Adipose tissue (tissue), 3 donors: ENCODE data around the gene UTS2R. TPM values are rescaled to one million over a fixed set of nuclear protein-coding genes. Genes with fewer than 3 reads are reported as not detected.
"Not testable (repeated sequence)": the region's sequence is repeated elsewhere in the genome, so short reads cannot be mapped to it uniquely, and the experiment has no call there.

ENCODE experiments used
- H3K27ac ChIP-seq: one replicate; pipeline ENCODE4 v1.5.1; 2013; ENCODE audit warnings: low read depth, low read length
- WGBS, 3 donors: extraction: QIAGEN DNeasy Blood & Tissue Kit; methylation state at CpG; one replicate each; pipeline ENCODE4 v1.1.7; 2013; 5-methylcytosine and 5-hydroxymethylcytosine counted together
- polyA plus RNA-seq, 3 donors: library from polyadenylated mRNA; stranded (reverse); fragments of 200-250 nt; gene quantifications; one replicate each; pipeline ENCODE4 v1.2.3, GENCODE V29; 2013
- donor health status: healthy with polysubstance abuse.
- donor health status: Bipolar disorder and iron deficiency.
- donor health status: healthy.

The UTS2R gene
- polyA plus RNA-seq, 3 donors, result 0.32 TPM; not detected in 2

DNA sequence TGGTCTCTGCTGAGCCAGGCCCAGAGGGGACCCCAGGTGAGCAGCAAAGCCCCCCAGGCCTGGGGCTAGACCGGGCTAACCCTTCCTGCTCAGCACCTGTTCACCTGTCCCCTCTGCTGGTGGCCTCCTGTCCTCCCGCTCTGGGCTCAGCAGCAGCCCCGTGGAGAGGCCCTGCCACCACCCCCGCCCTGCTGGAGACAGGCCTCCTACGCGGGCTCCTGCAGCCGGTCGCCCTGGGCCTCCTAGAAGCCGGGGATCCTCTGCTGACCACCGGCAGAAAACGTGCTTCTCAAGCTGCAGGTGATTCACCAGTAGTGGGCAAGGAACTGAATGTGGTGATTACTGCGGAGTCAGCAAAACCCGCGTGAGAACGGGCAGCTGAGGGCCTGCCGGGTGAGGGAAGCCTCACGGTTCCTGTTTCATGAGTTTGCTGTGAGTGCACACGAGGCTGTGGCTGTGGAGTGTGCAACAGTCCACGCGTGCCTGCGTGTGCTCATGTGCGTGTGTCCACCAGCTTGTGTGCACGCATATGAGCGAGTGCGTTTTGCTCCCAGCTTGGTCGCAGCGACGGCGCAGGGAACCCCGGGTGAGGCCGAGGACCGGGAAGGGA lies 38.8 kb upstream of the UTS2R start:
- 12 to 21% (median 14%) methylated on average over 21 to 32 of the region's 32 CpGs for WGBS, 3 donors
- no peak overlapping the region for H3K27ac ChIP-seq

DNA sequence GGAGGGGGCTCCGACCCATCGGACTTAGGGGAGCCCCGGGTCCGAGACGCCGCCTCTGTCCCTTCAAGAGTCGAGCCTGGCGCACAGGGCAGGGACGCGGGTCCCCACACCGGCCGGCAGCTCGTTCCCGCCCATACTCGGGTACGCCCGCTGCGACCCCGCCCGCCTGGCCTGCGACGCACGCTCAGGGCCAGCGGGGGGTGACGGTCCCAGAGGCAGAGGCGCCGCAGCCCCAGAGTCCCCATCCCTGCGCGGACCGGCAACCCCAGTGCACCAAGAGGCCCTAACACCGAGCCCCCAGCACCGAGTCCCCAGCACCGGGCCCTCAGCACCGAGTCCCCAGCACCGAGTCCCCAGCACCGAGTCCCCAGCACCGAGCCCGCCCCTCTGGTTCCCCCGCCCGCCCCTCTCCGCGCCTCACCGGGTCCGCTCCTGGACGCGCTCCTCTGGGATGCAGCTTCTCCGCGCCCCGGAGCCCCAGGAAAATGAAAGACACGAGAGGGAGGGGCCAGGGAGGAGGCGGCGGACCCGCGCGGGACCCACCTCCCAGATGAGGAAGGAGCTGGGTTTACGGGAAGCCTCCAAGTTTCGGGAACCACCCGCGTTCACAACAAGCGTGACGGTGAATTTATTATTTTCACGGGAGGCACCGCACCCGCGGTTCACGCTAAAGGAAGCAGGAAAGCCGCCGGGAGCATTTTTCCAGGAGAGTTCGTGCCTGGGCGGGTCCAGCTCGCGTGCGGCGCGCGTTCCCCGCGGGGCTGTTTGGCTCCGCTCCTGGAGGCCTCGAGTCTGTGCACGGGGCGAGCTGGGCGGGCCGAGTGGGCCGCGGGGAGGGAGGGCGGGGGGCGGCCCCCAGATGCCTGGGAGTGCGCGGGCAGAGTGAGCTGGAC lies 38.0 kb upstream of the UTS2R start, which contains the start of gene SECTM1:
Gene SECTM1 (minus strand): TSS at position 488 of the 893 bp plus-strand sequence. CDS start 6,526 bp downstream, outside the sequence.
- WGBS, 3 donors, result 1 to 6% (median 2%) methylated on average over 62 to 90 of the region's 90 CpGs
- H3K27ac ChIP-seq, result no peak within 1 kb of the TSS

DNA sequence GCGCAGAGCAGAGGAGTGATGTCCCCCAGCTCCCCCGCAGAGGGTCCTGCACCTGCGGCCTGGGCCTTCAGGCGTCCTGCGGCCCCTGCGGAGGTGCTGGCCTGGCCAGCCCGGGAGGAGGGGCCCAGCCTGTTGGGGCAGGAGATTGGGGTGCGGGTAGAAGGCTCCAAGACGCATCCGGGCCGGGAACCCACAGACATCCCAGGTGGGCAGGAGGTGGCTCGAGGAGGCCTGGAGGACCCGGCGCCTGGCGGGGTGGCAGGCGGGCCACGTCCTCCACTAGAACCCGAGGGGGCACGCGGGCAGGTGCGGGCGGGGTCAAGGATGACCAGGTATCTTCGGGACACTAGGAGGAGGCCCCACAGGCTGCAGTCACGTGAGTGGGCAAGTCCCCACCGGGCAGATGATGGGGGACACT lies 37.4 kb upstream of the UTS2R start:
- no peak overlapping the region for H3K27ac ChIP-seq
- WGBS, 3 donors, result 42 to 78% (median 42%) methylated on average over 23 to 25 of the region's 25 CpGs

DNA sequence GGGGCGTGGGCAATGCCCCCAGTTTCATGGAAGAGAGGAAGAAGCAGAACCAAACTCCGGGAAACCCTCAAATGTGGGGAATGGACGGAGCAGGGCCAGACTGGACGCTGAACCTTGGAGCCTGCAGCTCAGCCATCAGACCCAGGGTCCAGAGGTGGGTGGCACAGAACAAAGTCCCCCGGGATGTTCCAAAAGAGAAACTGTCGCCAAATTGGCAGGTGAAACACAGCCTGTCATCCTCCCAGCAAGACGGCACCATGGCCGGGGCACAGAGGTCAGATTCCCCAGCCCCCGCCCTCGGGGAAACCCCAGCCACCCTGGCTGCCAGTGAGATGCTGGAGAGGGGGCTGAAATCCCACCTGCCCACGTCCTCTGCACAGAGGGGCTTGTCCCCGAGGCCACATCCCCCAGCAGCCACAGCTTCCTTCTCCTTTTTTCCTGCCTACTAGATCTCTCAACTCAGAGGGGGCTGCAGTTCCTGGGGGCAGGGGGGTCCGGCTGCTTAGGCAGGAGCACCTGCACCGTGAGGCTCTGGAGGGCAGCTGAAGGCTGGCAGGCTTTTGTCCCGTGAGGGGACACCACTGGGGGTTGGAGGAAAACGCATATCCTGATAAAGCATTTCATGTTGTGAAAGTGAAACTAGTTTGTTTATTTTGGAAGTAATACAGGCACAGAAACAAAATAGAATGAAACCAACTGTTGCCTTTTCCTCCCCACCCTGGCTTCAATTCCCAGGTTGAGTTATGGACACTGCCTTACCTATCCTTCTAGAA lies 36.8 kb upstream of the UTS2R start:
- H3K27ac ChIP-seq, result no peak overlapping the region

DNA sequence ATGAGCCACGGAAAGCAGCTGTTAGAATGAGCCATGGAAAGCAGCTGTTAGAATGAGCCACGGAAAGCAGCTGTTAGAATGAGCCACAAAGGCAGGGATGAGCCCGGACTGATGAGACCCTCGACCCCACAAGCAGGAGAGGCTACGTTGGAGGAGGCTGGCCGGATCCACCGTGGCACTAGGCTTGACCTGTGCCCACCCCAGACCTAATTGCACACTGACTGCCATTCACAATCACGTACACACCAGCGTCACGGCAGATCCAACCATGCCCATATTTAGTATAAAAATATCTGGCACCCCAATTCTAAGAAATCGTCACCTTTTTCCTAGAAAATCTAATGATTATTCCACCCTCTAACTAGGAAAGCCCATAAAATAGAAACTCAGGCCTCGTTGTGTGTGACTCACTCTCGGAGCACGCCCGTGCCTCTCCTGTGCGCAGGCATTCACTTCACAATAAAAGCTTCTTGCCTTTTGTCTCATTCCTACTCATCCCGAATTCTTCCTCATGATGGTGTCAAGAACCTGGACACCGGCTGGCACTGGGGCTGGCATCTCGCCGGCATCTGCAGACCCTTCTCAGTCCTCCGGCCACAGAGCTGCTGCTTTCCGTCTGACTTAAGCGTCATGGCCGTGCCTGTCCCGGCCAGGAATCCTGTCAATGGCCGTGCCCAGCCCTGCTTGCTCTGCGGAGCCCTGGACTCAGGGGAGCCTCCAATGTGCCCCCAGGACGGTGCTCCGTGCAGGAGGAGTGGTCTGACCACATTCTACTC lies 32.5 kb upstream of the UTS2R start:
- no peak overlapping the region for H3K27ac ChIP-seq
- WGBS, 3 donors, result 33 to 49% (median 42%) methylated on average over 29 of the region's 29 CpGs

More for the DNA sequence above, 36.8 kb upstream of the UTS2R start:
- 14 to 35% (median 16%) methylated on average over 16 of the region's 16 CpGs for WGBS, 3 donors

DNA sequence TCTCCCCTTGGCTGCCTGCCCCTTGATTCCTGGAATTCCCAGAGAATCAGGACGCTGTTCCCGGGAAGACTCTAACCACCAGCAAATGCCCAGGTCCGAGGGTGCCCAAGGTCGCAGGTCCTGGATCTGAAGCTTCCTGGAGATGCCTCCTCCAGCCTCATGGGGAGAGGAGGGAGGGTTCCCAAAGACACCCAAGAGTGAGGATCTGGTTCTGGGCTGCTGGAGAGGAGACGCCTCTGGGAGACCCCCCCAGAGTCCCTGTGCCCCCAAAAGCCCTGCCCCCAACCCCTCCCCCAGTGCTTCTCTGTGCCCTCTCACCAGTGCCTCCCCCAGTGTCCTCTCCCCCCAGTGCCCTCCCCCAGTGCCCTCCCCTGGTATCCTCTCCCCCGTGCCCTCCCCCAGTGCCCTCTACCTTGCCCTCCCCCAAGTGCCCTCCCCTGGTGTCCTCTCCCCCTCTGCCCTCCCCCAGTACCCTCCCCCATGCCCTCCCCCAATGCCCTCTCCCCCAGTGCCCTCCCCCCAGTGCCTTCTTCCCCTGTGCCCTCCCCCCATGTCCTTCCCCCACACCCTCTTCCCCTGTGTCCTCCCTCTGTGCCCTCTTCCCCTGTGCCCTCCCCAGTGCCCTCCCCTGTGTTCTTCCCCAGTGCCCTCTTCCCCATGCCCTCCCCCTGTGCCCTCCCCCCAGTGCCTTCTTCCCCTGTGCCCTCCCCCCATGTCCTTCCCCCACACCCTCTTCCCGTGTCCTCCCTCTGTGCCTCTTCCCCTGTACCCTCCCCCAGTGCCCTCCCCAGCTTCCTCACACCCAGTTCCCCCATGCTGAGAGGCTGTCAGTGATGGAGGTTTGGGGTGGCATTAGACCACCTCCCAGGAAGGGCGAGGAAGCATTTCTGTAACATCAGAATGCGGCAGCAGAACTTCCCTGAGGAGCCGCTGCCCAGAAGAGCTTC lies 31.7 kb upstream of the UTS2R start:
- 54 to 56% (median 54%) methylated on average over 8 to 10 of the region's 10 CpGs for WGBS, 3 donors
- no peak overlapping the region for H3K27ac ChIP-seq

DNA sequence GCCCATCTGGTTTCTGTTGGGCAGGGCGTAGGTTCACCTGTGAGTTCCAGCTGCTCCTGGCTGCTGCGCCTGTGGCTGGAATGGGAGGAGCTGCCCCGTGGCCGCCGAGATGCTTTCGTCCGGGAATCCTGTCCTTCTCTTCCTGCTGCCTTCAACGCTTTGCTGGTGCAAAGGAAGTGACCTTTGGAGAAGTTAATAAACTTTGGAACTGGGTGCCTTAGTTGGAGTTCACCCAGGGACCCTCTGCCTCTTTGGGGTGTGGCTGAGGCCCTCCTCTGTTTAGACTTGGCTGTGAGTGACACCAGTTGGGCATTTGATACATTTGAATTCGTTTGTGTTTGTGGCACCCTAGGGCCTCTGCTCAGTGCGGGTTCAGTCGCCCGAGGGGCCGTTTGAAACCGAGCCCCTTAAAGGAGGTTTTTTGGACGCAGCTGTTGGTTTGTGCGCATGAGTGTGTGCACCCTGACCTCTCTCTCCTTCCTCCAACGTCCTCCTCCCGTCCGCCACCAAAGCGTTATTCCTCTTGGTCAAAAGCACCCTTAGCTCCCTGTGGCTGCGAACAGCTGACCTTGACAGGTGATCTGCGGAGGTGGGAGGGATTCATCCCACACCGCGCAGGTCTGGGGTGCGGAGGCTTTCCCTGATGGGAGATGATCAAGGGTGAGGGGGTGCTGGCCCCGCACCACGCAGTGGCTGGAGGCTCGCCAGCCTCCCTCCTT lies 29.0 kb upstream of the UTS2R start:
- WGBS, 3 donors, result 69 to 75% (median 72%) methylated on average over 28 of the region's 28 CpGs
- no peak overlapping the region for H3K27ac ChIP-seq

DNA sequence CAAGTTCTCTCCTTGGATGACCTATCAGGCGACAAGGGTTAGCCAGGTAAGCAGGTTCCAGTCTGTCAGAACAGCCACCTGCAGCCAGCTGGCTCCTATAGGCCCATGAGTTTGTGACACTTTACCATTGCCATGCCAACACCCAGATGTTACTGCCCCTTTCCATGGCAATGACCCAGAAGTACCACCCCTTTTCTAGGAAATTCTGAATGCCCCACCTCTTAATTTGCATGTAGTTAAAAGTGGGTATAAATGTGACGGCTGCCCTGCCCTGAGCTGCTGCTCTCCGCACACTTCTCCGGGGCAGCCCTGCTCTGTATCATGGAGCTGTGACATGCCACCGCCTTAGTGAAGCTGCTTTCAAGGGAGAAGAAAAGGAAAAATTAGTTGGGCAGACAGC lies 28.0 kb upstream of the UTS2R start:
- 92 to 97% (median 96%) methylated on average over 5 of the region's 5 CpGs for WGBS, 3 donors
- H3K27ac ChIP-seq, result no peak overlapping the region

DNA sequence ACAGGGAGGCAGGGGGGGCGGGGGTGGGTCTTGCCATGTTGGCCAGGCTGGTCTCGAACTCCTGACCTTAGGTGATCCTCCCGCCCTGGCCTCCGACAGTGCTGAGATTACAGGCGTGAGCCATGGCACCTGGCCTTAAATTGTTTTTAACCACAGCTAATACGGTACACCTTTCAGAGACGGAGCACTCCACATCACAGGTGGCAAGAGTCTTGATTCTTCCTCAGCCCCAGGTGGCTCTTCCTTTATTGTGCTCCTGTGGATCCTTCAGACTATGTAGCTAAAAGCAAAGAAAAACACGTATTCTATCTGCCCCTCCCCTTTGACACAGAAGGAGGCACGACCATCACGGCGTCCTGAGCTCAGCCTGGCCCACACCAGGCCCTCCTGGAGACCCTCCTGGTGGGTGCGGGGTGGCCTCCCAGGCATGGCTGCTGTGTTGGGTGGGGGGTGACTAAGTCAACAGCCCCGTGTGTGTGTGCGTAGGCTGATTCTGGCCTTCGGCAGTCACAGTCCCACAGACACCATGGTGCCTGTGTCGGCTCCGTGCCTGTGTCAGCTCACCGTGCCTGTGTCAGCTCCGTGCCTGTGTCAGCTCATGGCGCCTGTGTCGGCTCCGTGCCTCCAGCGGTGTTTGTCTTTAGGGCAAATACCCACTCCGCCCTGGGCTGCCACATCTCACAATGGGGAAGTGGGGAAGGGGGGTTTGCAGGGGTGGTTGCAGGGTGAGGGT lies 27.2 kb upstream of the UTS2R start:
- no peak overlapping the region for H3K27ac ChIP-seq
- 75 to 89% (median 85%) methylated on average over 24 of the region's 24 CpGs for WGBS, 3 donors

DNA sequence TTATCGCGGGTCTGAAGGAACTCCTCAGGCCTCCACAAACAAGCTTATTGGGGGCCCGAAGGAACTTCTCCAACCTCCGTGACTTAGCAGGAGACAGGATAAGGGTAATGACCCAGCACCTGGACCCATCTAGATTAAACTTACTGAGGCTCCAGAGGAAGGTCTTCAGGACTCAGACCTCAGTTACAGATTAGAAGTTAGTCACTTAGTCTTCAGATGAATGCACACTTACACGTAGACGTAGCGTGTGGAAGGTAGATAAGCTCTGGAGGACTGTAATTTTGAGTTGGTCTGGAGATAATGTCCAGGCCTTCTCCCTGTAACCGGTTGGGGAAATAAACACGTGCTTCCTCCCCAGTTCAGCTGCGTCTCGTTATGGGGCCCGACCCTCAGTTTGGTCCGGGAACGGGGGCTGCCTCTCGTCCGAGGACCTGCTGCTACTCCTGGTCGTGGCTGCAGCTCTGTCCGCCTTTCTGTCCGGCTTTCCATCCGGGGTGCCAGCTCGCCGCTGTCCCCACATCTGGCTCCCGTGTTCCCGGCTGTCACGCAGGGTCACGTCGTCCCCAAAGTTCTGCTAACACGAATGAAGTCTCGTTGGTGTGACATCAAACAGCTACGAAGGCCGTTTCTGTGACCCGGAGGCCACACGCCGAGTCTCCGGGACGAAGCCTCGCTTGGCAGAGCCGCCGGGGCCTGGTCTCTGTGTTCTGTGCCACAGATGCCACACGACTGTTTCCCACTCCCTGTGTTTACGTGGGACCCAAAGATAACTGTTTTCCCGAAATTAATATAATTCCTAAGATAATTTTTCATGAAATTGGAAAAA lies 26.2 kb upstream of the UTS2R start:
- 84 to 88% (median 87%) methylated on average over 42 of the region's 42 CpGs for WGBS, 3 donors
- H3K27ac ChIP-seq, result no peak overlapping the region

DNA sequence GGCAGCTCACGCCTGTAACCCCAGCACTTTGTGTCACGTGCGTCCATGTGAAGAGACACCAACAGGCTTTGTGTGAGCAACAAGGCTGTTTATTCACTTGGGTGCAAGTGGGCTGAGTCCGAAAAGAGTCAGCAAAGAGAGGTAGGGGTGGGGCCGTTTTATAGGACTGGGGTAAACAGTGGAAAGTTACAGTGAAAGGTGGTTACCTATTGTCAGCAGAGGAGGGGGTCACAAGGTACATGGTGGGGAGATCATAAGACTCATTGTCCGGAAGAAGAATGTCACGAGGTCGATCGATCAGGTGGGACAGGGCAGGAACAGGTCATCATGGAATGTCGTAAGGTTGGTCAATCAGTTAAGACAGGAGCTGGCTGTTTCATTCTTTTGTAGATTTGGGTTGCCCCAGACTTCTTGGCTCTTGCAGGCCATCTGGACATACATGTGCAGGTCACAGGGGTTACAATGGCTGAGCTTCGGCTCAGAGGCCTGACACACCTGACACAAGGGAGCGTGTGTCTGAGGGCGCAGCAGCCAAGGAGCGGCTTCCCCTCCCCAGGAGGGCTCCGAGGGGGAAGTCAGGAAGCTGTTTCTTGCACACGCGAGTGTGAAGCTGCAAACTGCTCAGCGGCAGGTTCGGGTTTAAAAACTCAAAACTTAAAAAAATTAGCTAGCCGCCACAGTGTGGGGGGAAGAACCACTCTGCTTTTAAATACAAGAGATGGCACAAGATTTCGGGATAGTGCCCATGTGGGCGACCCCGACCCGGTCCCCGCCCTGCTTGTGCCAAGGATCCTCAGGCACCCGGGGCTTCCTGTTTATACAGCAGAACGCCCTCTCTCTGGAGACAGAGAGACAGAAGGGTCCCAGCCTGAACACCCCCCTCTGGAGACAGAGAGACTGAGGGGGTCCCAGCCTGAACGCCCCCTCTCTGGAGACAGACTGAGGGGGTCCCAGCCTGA lies 24.9 kb upstream of the UTS2R start:
- no peak overlapping the region for H3K27ac ChIP-seq
- 51 to 77% (median 54%) methylated on average over 28 of the region's 28 CpGs for WGBS, 3 donors

DNA sequence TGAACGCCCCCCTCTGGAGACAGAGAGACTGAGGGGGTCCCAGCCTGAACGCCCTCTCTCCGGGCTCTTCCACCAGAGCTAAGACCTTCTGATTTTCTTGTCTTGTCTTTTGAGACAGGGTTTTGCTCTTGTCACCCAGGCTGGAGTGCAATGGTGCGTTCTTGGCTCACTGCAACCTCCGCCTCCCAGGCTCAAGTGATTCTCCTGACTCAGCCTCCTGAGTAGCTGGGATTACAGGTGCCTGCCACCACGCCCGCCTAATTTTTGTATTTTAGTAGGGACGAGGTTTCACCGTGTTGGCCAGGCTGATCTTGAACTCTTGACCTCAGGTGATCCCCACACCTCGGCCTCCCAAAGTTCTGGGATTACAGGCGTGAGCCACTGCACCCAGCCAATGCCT lies 23.6 kb upstream of the UTS2R start:
- 85 to 92% (median 89%) methylated on average over 11 of the region's 11 CpGs for WGBS, 3 donors
- H3K27ac ChIP-seq, result not testable (repeated sequence)

DNA sequence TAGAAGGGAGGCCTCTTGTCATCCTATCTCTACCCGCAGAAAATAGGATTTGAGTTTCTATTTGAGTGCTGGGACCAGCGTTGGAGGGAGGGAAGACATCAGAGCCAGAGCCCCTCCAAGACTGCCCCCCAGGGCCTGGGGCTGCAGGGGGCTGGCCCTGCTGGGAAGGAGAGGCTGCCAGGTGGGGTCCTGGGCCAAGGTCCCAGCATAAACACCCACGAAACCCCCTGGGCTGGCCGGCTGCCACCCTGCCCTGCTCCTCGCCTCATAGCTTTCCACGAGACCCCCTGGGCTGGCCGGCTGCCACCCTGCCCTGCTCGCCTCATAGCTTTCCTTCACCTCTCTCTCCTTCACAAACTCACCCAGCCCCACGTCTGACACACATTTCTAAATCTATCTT lies 23.1 kb upstream of the UTS2R start:
- 60 to 81% (median 76%) methylated on average over 9 of the region's 9 CpGs for WGBS, 3 donors
- H3K27ac ChIP-seq, result no peak overlapping the region

DNA sequence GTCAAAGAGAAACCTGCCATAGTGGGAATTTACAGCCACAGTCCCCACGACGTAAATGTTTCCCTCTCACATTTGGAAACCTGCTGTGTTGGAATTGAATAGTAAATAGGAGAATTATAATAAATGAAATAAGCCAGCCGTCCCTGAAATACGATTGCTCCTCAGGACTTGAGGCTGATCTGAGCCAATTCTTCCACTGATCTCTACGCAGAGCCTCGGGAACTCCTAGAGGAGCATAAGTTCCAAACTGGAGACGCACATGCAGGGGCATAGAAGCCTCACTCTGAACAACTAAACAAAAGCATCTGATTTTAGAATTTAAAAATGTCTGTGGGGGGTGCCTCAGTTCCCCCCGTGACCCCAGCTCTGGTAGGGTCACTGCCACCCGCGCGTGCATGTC lies 22.7 kb upstream of the UTS2R start:
- no peak overlapping the region for H3K27ac ChIP-seq
- WGBS, 3 donors, result 58 to 61% (median 59%) methylated on average over 11 of the region's 11 CpGs
